GM21529 (cell line): ENCODE results near the gene GGA1.
"Not testable (repeated sequence)": the region's sequence is repeated elsewhere in the genome, so short reads cannot be mapped to it uniquely, and the experiment has no call there.

Experiments
- ATAC-seq: cut with Tn5 transposase; IDR thresholded peaks from one replicate; pipeline ENCODE4 v1.9.1; 2021; ENCODE audit not compliant: unreplicated experiment

GGA1 gene

DNA sequence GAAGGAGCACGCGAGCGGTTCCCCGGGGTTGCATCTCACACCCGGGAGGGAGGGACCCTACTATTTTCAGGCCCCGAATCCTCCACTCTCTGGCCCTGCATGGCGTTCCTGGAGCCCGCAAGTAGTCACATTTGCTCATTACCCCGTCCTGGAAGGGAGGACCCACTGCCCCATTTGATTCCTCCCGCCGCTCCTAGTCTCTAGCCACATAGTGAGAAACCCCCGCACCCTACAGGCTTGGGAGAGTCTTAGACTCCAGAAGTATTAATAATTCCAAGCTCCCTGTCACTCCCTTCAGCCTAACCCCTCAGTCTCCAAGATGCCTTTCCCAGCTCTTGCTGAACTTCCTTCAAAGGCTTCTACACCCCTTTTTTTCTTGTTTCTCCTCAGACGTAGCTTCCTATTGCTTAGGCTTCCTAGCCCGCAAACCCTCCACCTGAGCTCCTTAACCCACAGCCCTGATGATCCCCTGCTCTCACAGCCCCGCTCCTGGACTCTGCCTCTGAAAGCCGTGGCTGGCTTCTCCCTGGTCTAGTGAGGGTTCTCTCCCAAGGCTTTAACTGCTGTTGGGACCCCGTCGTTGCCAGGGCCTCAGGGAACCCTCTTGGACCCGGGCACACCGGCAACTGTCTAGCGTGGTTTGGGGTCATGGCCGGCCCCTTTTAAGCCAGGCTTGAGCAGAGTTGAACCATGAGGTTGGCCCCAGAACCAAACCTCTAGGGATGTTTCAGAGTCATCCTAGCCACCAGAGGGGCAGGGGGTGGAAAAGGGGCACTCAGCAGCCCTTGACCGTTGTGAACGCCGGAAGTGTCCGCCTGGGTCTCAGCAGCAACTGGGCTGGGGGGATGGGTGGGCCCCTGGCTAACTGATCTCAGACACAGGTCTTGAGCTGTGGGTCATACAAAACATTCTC, 862 bp downstream of the GGA1 start:
- no peak for ATAC-seq

DNA sequence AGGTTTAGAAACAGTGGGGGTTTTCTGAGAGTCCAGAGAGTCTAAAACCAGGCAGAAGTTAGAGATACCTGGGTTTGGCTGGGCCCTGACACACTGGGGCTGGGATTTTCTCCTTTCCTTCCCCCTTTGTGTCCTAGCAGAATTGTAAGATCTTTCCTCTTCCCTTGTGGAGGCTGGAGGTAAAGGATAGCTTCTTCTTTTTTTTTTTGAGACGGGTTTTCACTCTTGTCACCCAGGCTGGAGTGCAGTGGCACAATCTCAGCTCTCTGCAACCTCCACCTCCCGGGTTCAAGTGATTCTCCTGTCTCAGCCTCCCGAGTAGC, 1.5 kb downstream of the GGA1 start:
- ATAC-seq, result not testable (repeated sequence)

DNA sequence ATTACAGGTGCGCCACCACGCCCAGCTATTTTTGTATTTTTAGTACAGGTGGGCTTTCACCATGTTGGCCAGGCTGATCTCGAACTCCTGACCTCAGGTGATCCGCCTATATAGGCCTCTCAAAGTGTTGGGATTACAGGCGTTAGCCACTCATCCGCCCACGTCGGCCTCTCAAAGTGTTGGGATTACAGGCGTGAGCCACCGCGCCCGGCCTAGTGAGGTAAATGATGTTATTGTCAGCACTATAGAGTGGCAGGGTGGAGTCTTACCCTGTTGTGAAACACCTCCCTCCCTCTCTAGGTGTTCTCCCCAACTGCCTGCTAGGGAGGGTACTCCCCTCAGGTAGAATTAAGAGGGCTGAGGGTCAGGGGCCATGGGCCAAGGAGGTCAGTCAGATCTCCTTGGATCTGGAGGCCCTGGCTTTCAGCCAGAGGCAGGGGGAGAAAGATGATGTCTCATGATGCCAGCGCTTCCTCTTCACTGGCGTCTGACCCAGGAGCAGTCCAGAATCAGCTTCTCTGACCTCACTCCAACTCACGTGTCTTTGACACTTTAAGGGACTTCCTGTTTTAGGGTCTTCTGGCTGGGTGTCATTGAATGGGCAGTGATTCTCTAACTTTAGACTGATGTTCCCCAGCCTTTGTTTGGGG, 2.0 kb downstream of the GGA1 start:
- no peak for ATAC-seq

DNA sequence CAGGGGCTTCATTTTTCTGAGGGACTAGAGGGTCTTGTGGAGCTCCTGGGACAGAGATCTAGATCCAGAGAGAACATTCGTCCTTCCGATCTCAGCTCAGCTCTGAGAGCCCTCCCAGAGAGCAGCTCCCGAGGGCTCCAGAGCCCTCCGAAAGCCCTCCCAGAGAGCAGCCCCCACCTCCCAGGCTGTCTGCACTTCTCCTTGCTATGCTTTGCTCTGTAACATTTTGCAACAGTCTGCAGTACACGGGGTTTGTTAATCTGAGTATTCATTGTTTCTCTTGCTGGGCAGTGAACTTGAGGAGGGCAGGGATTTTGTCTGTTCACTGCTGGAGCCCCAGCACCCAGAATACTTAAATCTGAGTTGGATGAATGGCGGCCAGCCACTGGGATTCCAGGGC, 2.6 kb downstream of the GGA1 start:
- ATAC-seq, result no peak

DNA sequence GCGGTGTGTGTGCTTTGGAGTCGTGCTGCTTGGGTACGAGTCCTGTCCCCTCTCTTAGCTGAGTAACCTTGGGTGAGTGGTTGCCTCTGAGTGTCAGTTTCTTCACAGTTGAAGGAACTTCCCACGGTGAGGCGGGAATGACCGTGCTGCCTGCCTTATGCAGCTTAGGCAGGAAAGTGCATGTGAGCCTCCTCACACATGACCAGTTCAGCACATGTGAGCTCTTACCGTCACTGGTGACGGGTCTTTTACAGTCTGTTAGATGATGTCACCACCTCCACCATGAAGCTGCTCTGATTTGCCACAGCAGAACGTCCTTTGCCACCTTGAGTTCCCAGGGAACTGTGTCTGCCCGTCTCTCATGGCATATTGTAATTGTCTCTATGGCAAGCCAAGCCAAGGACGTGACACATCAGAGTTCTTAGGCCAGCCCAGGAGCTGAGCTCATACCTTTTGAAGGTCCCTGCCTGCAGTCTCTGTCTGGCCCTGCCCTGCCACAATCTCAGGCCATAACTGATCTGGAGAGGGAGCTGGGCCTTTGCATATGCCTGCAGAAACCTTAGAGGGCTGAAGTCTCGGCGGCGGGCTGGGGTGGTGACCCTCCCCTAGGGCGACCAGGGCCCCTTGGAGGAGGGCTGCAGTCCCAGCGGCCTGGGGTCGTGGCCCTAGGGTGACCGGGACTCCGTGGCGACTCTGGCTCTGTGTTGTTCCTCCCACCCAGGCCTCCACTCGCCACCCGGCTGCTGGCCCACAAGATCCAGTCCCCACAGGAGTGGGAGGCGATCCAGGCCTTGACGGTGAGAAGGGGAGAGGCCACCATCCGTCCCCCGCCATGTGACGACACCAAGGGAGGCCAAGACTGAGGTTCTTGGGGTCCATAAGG, 7.8 kb downstream of the GGA1 start:
- ATAC-seq, result no peak

DNA sequence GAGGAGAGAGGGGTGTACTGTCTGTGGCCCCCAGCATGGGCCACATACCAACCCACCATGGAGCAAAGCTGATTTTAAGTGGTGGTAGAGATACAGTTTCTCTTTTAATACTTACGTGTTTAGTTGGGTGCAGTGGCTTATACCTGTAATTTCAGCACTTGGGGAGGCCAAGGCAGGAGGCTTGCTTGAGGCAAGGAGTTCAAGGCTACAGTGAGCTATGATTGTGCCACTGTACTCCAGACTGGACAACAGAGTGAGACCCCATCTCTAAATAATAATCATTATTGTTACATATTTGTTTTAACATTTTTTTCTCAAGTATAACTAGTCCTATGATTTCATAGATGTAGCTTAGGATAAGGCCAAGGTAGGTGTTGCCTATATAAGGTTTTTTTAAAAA, 8.8 kb downstream of the GGA1 start:
- ATAC-seq, result no peak

DNA sequence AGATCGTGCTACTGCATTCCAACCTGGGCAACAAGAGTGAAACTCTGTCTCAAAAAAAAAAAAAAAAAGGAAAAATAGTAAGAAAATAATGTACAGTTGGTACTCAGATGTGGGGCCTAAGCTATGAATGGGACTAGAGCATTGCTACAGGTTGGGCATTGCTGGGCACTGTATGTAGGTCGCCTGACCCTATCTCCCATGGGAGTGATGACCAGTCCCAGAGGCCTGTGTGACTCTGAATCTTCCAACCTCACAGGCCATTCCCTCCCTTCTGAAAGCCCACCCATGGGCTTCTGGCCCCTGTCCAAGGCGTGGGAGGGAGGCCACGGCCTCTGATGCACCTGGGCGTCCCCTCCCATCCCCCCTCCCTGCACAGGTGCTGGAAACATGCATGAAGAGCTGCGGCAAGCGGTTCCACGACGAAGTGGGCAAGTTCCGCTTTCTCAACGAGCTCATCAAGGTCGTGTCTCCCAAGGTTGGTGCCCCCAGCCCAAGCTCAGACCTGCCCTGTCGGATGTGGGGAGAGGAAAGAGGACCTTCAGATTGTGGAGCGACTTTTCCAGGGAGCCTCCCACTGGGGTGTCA, 9.5 kb downstream of the GGA1 start:
- ATAC-seq, result no peak

DNA sequence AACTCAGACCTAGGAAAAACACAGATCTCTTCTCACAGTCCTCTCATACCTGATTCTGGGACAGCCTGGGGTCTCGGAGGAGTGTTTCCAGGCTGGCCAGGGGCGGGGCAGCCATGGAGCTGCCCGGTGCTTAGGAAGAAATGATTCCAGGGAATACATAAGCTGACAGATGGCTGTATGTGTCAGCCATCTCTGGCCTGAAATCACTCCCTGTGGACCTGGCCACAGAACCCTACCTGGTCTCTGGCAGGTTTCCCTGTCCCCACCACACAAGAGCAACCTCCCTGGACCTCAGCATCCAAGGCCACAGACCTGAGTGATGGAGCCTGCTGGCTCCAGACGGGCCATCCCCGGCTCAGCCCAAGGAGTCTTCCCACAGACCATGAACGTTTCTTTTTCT, 10.0 kb downstream of the GGA1 start:
- ATAC-seq, result no peak

DNA sequence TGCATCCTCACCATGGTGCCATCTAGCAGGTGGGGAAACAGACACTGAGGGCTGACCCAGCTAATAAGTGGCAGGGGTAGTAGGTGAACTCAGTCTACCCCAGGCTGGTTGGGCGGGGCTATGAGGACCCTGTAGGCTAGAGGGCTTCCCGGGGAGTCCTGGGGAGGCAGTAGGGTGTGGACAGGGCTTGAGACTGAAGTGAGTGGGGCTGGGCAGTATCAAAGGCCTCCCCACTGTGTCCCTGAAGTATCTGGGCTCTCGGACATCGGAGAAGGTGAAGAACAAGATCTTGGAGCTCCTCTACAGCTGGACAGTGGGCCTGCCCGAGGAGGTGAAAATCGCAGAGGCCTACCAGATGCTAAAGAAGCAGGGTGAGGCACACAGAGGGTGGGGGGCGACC, 11.4 kb downstream of the GGA1 start:
- no peak for ATAC-seq

DNA sequence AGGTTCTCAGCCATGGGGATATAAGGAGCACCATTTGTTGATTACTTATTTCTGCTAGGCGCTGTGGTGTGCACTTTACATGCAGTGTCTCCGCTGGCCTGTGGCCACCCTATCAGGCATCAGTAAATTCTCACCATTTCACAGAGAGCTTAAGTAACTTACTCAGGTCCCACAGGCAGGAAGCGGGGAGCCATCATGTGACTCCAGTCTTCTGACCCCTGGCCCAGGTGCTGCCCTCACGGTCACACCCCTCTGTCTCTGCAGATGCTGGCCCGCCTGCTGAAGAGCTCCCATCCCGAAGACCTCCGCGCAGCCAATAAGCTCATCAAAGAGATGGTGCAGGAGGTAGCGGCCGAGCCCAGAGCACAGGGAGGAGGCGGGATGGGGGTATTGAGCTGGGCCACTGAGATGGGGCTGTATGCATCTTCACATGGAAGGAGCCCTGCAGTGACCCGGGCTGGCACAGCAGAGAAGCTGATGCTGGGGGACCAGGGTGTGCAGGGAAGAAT, 12.8 kb downstream of the GGA1 start:
- no peak for ATAC-seq

DNA sequence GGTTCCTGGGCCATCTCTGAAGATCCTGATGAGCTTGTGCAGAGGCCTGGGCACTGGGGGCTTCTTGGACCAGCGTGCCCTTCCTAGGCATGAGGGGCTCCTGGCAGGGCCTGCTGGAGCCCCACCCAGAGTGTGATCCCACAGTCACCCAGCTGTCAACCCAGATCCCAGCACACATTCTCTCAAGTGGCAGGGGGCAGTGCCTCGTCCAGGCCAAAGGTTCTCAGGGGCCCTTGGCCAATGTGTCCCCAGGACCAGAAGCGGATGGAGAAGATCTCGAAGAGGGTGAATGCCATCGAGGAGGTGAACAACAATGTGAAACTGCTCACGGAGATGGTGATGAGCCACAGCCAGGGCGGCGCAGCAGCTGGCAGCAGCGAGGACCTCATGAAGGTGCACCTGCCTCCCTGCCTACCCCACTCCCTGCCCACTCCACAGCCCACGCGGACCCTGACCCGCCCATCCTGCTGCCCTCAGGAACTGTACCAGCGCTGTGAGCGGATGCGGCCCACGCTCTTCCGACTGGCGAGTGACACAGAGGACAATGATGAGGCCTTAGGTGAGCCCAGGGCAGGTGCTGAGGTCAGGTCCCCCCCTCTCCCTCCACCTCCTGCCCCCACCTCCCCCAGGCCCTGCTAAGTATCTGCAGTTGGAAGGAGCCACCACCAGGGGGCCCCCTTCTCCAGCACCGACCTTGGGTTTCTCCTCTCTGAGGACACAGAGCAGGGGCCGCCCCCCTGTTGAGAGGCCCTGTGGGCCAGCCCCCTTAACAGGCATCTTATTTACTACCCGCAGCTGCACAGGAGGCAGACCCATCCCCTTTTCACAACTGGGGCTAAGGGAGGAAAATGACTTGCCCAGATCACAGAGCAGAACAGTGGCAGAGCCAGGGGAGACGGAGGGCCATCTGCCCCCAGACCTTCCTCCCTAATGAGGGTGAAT, 14.7 kb downstream of the GGA1 start:
- ATAC-seq, result no peak

DNA sequence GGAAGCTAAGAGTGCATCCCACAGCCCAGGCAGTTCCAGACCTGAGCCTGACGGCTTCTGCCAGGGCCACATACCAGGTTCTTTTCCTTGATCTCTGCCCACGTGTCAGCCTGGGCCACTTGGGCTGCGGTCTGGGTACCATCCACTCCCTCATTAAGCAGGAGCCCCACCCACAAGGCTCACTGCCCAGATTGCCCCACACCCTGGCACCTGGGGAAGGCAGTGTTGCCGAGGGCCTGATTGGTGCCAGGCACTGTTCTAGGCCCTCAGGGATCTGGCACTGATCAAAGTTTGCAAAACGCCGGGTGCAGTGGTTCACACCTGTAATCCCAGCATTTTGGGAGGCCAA, 15.4 kb downstream of the GGA1 start:
- no peak for ATAC-seq

DNA sequence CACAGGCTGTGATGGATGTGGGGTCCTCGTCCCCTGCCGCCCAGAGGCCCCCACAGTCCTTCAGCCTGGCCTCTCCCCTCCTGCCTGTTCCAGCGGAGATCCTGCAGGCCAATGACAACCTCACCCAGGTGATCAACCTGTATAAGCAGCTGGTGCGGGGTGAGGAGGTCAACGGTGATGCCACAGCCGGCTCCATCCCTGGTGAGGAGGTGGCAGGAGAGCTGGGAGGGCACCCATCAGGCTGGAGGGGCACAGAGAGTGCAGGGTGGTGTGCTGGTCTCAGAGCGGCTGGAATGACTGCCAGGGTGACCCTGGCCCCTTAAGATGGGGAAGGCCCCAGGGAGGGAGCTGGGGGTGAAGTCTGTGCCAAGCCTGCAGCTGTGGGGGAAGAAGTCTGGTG, 16.2 kb downstream of the GGA1 start:
- ATAC-seq, result no peak

DNA sequence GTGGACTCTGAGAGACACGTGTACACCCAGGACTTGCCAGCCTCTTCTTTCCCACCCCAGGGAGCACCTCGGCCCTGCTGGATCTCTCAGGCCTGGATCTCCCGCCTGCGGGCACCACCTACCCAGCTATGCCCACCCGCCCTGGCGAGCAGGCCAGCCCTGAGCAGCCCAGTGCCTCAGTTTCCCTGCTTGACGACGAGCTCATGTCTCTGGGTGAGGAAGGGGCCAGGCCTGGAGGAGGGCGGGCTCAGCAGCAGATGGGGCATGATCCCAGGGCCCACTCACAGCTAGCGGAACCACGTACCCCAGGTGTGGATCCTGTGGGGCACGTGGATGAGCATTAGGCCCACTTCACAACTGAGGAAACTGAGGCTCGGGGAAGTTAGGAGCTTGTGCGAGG, 17.1 kb downstream of the GGA1 start:
- ATAC-seq, result no peak

DNA sequence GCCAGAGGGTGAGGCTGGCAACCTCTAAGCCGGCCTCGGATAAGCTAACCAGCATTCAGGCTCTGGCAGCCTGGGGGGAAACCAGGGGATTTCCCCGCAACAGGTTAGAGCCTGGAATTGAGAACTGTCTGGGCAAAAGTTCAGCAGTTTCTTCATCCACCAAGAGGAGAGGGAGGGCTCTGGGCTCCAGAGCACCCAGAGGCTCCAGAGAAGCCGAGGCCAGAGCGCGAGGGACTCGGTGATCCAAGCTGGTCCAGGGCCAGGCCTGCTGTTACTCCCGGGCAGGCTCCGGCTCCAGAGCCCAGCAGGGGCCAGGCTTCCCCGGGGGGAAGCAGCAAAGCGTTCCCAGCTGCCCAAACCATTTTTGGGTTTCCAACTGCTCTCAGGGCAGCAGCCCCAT, 17.5 kb downstream of the GGA1 start:
- no peak for ATAC-seq

DNA sequence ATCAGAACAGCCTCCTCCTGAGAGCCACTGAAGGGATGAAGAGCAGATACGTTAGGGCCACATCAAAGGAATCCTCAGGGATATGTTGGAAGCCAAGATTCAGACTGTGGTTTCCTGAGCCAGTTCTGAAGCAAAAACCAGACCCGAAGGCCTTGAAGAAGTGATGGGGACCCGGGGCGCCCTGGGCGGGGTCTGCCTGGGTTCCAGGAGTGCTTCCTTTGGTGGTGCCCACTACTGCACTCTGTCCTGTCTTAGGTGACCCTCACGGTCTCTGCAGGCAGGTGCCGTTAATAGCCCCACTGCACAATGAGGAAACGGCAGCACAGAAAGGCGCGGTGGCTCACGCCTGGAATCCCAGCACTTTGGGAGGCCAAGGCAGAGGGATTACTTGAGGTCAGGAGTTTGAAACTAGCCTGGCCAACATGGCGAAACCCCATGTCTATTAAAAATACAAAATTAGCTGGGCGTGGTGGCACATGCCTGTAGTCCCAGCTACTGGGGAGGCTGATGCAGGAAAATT, 18.0 kb downstream of the GGA1 start:
- ATAC-seq, result no peak

DNA sequence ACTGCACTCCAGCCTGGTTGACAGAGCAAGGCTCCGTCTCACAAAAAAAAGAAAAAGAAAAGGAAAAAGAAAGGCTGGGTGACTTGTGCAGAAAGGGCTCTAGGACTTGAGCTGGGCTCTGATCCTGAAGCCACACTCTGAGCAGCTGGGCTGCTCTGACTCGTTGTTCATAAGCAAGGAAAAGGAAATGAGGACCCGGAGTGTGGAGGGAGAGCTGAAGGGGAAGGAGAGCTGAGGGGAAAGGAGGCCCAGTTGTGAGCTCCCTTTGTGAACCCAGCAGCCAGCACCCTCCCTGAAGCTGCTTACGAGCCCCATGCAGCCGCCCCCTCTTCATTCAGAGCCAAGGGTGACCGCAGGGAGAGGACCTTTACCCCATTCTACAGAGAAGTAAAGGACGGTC, 18.5 kb downstream of the GGA1 start:
- ATAC-seq, result no peak

DNA sequence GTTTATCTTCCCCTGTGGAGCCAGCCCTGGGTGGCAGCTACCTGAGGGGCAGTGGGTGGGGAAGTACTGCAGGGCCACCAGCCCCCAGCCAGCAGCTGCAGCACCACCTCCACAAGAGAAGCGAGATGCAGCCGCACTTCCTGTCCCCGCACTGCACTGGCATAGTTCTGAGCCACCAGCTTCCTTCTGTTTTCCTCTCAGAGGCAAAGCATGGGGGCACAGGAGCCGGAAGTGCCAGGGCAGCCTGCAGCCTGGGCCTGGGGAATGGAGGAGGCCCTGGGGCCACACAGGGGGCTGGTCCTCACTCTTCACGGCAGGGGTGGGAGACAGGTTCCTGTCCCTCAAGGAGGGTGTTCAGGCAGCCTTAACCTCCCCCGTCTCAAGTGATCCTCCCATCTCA, 18.9 kb downstream of the GGA1 start:
- no peak for ATAC-seq

DNA sequence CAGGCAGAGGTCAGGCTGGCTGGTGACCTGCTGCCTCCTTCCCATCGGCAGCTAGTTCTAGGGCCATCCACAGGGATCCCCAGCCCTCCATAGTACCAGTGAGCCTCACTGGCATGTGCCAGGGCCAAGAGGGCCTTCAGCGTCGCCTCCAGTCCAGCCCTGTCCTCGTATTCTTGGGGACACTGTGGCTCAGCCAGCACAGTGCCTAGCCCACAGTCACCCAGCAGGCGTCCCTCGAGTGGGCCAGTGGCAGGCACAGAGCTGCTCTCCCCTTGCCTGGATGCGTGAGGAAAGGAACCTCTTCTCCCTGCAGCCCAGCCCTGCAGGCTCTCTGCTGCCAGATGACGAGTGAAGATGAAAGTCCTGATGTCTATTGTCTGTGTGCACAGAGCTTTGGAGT, 20.2 kb downstream of the GGA1 start:
- no peak for ATAC-seq

DNA sequence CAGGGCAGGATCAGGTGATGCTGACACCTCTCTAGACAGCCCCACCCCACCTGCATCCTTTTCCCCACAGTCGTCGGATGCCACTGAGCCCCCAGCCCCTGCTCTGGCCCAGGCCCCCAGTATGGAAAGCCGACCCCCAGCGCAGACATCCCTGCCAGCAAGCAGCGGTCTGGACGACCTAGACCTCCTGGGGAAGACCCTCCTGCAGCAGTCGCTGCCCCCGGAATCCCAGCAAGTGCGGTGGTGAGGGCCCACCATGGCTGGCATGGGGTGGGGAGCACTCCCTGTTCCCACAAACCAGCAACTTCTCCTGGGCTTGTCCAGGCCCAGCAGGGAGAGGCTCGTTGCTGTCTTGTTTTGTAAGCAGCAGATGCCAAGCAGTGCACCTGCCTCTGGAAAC, 21.3 kb downstream of the GGA1 start:
- ATAC-seq, result no peak
